Osteoblast (primary cell): ENCODE results near the gene USP40. TPM values are rescaled to one million over a fixed set of nuclear protein-coding genes. Genes with fewer than 3 reads are reported as not detected.

Source experiments
- DNase-seq: peaks from one replicate; pipeline ENCODE4 v3.0.0; 2011; ENCODE audit warnings: low spot score, mixed read lengths; ENCODE audit not compliant: insufficient read length; ENCODE audit errors: missing footprints
- H2AFZ ChIP-seq: 2 replicates; pipeline ENCODE4 v1.6.0; 2011; ENCODE audit warnings: mild to moderate bottlenecking, low read length
- H3K27ac ChIP-seq: 2 replicates; pipeline ENCODE4 v1.5.1; 2011; ENCODE audit warnings: mild to moderate bottlenecking, low read depth, low read length, moderate library complexity
- H3K27me3 ChIP-seq: 2 replicates; pipeline ENCODE4 v1.6.0; 2012; ENCODE audit warnings: mild to moderate bottlenecking, control low read depth, inconsistent platforms, low read length, moderate library complexity; ENCODE audit not compliant: insufficient read depth
- H3K36me3 ChIP-seq: 2 replicates; pipeline ENCODE4 v1.5.1; 2011; ENCODE audit warnings: mild to moderate bottlenecking, low read length, control low read depth, moderate library complexity; ENCODE audit not compliant: insufficient read depth
- H3K4me1 ChIP-seq: 2 replicates; pipeline ENCODE4 v1.5.1; 2011; ENCODE audit warnings: mild to moderate bottlenecking, low read length, control low read depth, moderate library complexity; ENCODE audit not compliant: insufficient read depth
- H3K4me2 ChIP-seq: 2 replicates; pipeline ENCODE4 v1.6.0; 2011; ENCODE audit warnings: mild to moderate bottlenecking, low read length; ENCODE audit not compliant: insufficient read depth
- H3K4me3 ChIP-seq: fragments of 200-600 bp; sonication (generic); 3 replicates; pipeline ENCODE4 v1.5.1; 2012; ENCODE audit warnings: mild to moderate bottlenecking, low read length, inconsistent platforms; ENCODE audit not compliant: insufficient read depth
- H3K79me2 ChIP-seq: 2 replicates; pipeline ENCODE4 v1.6.0; 2012; ENCODE audit warnings: mild to moderate bottlenecking, low read length, control low read depth, inconsistent platforms; ENCODE audit not compliant: insufficient read depth
- H3K9me3 ChIP-seq: 2 replicates; pipeline ENCODE4 v1.5.1; 2011; ENCODE audit warnings: low read depth, low read length, control low read depth
- H4K20me1 ChIP-seq: 2 replicates; pipeline ENCODE4 v1.6.0; 2012; ENCODE audit warnings: mild to moderate bottlenecking, low read length, control low read depth; ENCODE audit not compliant: insufficient read depth
- total RNA-seq: library from RNA; depleted of rRNA; stranded (reverse); fragments of >200 nt; gene quantifications from 2 replicates; pipeline ENCODE4 v1.2.3, GENCODE V29; 2012
- TF ChIP-seq, protein P1 (sequence below): IDR thresholded peaks from 2 replicates; pipeline ENCODE4 v1.5.1; 2011; ENCODE audit warnings: mild to moderate bottlenecking, low read depth, low read length, moderate library complexity; ENCODE audit errors: extremely low read depth

The USP40 gene
- total RNA-seq, 1 donor: 34.0 TPM

GRCh38 chr2:233430081-233430480, 136.5 kb downstream of the USP40 start:
- peaks cover 2% of the 10 kb centered on the region for H3K9me3 ChIP-seq
- H3K4me3 ChIP-seq: no peak overlapping the region
- H3K79me2 ChIP-seq: peaks cover 2% of the 10 kb centered on the region
- no peaks in the 10 kb centered on the region for H3K27me3 ChIP-seq
- no peak overlapping the region for H2AFZ ChIP-seq
- H4K20me1 ChIP-seq: no peaks in the 10 kb centered on the region
- H3K27ac ChIP-seq: peak overlapping the region; percentile 58
- DNase-seq: peak; percentile 81
- TF ChIP-seq, protein P1, sequence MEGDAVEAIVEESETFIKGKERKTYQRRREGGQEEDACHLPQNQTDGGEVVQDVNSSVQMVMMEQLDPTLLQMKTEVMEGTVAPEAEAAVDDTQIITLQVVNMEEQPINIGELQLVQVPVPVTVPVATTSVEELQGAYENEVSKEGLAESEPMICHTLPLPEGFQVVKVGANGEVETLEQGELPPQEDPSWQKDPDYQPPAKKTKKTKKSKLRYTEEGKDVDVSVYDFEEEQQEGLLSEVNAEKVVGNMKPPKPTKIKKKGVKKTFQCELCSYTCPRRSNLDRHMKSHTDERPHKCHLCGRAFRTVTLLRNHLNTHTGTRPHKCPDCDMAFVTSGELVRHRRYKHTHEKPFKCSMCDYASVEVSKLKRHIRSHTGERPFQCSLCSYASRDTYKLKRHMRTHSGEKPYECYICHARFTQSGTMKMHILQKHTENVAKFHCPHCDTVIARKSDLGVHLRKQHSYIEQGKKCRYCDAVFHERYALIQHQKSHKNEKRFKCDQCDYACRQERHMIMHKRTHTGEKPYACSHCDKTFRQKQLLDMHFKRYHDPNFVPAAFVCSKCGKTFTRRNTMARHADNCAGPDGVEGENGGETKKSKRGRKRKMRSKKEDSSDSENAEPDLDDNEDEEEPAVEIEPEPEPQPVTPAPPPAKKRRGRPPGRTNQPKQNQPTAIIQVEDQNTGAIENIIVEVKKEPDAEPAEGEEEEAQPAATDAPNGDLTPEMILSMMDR: no peak
- peaks cover 20% of the 10 kb centered on the region for H3K4me1 ChIP-seq
- H3K4me2 ChIP-seq: no peak overlapping the region
- no peaks in the 10 kb centered on the region for H3K36me3 ChIP-seq

DNA sequence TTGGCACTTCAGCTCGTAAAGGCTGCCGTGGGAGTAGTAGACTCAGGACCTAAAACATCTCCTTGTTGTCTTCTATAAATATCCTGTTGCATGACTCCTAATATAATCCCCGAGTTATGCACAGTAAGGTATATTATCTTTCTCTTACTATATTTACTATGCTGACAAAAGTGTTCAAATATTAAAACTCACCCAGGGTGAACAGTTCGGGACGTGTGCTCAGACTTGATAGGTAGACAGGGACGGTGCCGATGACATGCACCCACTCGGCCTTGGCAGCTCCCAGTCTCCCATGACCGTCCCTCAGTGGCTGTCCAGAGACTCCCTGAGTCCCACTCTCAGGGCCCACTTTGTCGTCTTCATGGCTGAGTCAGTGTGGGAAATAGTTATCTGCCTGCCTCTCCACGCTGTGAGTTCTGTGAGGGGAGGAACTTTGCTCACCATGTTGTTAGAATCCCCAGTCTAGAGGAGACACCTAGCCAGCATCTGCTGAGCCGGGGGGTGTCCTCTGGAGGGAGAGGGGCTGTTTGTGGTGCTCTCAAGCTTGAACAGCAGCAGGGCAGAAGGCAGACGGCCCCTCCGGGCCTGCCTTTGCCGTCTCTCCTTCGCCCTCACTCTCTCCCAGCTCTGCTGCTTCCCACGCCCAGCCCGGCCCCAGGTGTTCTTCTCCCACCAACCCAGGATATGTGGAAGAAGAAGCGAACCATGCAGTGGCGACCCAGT, 137.2 kb downstream of the USP40 start:
- Histone ChIP-seq H4K20me1 (no peaks in the 10 kb centered on the region), H3K27ac (peak overlapping the region; percentile 34), H3K36me3 (no peaks in the 10 kb centered on the region), H3K4me1 (peaks cover 20% of the 10 kb centered on the region), H2AFZ (no peak overlapping the region), H3K4me2 (no peak overlapping the region), H3K9me3 (peaks cover 2% of the 10 kb centered on the region), H3K27me3 (no peaks in the 10 kb centered on the region), H3K4me3 (no peak overlapping the region), H3K79me2 (peaks cover 2% of the 10 kb centered on the region)
- no peak for DNase-seq
- TF ChIP-seq, protein P1: no peak

DNA sequence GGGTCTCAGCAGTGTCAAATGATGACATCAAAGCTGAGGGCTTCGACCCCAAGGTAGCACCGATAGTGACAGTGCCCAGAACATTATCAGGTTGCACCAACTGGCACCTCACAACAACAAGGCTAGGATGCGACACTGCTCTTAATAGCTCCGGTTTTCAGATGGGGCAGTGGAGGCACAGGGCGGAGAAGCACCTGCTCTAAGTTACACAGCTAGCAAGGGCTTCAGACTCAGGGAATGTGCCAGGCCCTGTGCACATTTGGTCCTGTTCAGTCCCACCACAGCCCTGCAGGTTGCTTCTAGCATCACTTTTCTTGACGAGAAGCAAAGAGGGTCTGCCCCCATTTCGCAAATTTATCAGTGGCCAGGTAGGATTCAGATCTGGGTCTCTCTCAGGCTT, 138.1 kb downstream of the USP40 start:
- H3K79me2 ChIP-seq: peaks cover 2% of the 10 kb centered on the region
- H3K4me2 ChIP-seq: no peak overlapping the region
- H3K36me3 ChIP-seq: no peaks in the 10 kb centered on the region
- H3K27me3 ChIP-seq: no peaks in the 10 kb centered on the region
- peaks cover 2% of the 10 kb centered on the region for H3K9me3 ChIP-seq
- no peak overlapping the region for H3K27ac ChIP-seq
- DNase-seq: no peak
- no peak overlapping the region for H2AFZ ChIP-seq
- H3K4me1 ChIP-seq: peaks cover 23% of the 10 kb centered on the region
- no peaks in the 10 kb centered on the region for H4K20me1 ChIP-seq
- no peak overlapping the region for H3K4me3 ChIP-seq
- TF ChIP-seq, protein P1: no peak

DNA sequence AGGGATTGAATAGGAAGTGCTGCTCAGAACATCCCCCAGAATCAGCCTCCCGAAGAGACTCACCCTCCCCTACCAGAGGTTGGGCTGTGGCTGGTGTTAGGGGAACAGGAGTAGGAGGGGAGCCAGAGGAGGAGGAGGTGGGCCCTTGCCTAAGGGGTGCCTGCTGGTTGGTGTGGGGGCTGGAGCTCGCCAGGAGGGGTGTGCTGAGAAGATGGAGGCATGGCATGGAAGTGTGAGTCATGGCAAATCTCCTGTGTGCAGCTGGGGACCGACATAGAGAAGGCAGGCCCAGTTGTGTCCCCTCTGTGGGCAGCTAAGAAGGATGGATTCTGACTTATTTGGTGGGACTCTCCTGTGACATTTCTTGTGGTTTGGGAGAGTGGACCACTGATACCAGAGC, 138.6 kb downstream of the USP40 start:
- Histone ChIP-seq H3K36me3 (no peaks in the 10 kb centered on the region), H3K4me3 (no peak overlapping the region), H3K9me3 (peaks cover 2% of the 10 kb centered on the region), H3K27me3 (no peaks in the 10 kb centered on the region), H2AFZ (no peak overlapping the region), H3K4me1 (peaks cover 23% of the 10 kb centered on the region), H3K79me2 (peaks cover 7% of the 10 kb centered on the region), H4K20me1 (no peaks in the 10 kb centered on the region), H3K27ac (no peak overlapping the region), H3K4me2 (no peak overlapping the region)
- no peak for DNase-seq
- TF ChIP-seq, protein P1: no peak
